OCI-LY3 (cell line): ENCODE measurements around the gene KMT2E.

ENCODE experiments used
- H2AFZ ChIP-seq: fragments of 200-600, 300-600 bp; shearing (Covaris generic); 2 replicates; pipeline ENCODE4 v1.6.0; 2014; ENCODE audit warnings: antibody characterized with exemption, low read depth, low read length
- H3K27ac ChIP-seq: fragments of 200-600, 300-600 bp; sonication (generic); 2 replicates; pipeline ENCODE4 v1.5.1; 2014; ENCODE audit warnings: mild to moderate bottlenecking, low read length, moderate library complexity, mixed read lengths
- H3K27me3 ChIP-seq: fragments of 200-600, 300-600 bp; sonication (generic); 2 replicates; pipeline ENCODE4 v1.6.1; 2014; ENCODE audit warnings: low read depth, low read length, mixed read lengths
- H3K36me3 ChIP-seq: fragments of 200-600, 300-600 bp; sonication (generic); replicated peaks from 2 replicates; pipeline ENCODE3; 2014; ENCODE audit warnings: low read depth, low read length, mixed read lengths
- H3K4me1 ChIP-seq: fragments of 300-600, 200-600 bp; sonication (generic); 2 replicates; pipeline ENCODE4 v1.6.1; 2014; ENCODE audit warnings: low read length, mixed read lengths
- H3K4me2 ChIP-seq: fragments of 200-600, 300-600 bp; sonication (generic); 2 replicates; pipeline ENCODE4 v1.6.1; 2014; ENCODE audit warnings: low read length, mixed read lengths
- H3K4me3 ChIP-seq: fragments of 300-600, 200-600 bp; sonication (generic); 2 replicates; pipeline ENCODE4 v1.5.1; 2014; ENCODE audit warnings: antibody characterized with exemption, mild to moderate bottlenecking, low read length, moderate library complexity
- H3K79me2 ChIP-seq: fragments of 300-600, 200-600 bp; shearing (Covaris generic); 2 replicates; pipeline ENCODE4 v1.6.1; 2014; ENCODE audit warnings: mild to moderate bottlenecking, low read length, mixed read lengths
- H3K9ac ChIP-seq: fragments of 300-600, 200-600 bp; shearing (Covaris generic); 2 replicates; pipeline ENCODE4 v1.6.0; 2014; ENCODE audit warnings: mild to moderate bottlenecking, low read length, moderate library complexity
- H3K9me3 ChIP-seq: fragments of 200-600, 300-600 bp; shearing (Covaris generic); 2 replicates; pipeline ENCODE4 v1.6.1; 2014; ENCODE audit warnings: low read length, mixed read lengths; ENCODE audit not compliant: insufficient read depth
- H4K20me1 ChIP-seq: fragments of 200-600, 300-600 bp; sonication (generic); 2 replicates; pipeline ENCODE4 v1.6.1; 2016; ENCODE audit warnings: low read length, mixed read lengths; ENCODE audit not compliant: insufficient read depth
- EZH2phosphoT487 ChIP-seq: fragments of 200-600 bp; shearing (Covaris generic); IDR thresholded peaks from 2 replicates; pipeline ENCODE4 v1.6.1; 2018; ENCODE audit warnings: antibody characterized with exemption, mixed run types, low read depth
- TF ChIP-seq, protein P1 (sequence below): fragments of 200-600, 300-600 bp; sonication (generic); IDR thresholded peaks from 2 replicates; pipeline ENCODE4 v1.5.1; 2014; ENCODE audit warnings: antibody characterized with exemption, low read length, low read depth

Gene KMT2E

DNA sequence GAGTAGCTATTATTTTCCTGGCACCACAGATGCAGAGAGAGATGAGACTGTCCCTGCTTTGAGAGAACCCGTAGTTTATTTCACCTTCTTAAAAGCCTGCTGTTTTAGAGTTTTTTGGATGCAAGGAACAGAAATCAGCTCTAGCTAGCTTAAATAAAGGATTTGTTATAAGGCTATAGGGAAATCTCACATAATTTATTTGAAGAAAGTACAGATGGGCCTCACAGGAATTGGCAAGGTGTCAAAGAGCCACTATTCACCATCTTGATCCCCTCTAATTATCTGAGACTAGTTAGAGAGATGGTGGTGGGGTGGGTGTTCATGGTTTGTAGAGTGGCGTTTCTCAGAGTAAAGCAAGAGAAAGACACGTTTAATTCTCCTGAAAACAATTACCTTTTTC is 7.3 kb downstream of the KMT2E start:
- Histone ChIP-seq H2AFZ (no peak overlapping the region), H3K27ac (peak overlapping the region; percentile 25; the same call in 1 of the 2 replicates), H3K9me3 (no peaks in the 10 kb centered on the region), H3K9ac (no peak overlapping the region), H3K4me2 (peak overlapping the region; percentile 21), H3K79me2 (peaks cover 100% of the 10 kb centered on the region), H3K36me3 (peaks cover 4% of the 10 kb centered on the region), H3K27me3 (no peaks in the 10 kb centered on the region), H4K20me1 (peaks cover 97% of the 10 kb centered on the region), H3K4me1 (peaks cover 65% of the 10 kb centered on the region), H3K4me3 (no peak overlapping the region)
- no peak for TF ChIP-seq EZH2phosphoT487

DNA sequence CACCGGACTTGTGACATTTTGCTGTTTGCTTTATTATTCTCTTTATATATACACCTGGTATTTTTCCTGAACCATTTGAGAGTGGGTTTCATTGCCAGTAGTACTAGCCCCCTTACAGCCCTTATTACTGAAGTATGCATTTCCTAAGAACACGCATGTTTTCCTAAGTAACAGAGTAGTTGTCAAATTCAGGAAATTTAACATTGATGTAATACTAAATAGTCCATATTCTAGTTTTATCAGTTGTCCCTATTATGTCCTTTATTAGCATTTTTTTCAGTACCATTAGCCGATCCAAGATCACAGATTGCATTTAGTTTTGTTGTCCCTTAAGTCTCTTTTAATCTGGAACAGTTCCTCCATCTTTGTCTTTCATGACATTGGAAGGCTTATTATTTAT is 8.0 kb downstream of the KMT2E start:
- Histone ChIP-seq H3K4me1 (peaks cover 63% of the 10 kb centered on the region), H4K20me1 (peaks cover 97% of the 10 kb centered on the region)

DNA sequence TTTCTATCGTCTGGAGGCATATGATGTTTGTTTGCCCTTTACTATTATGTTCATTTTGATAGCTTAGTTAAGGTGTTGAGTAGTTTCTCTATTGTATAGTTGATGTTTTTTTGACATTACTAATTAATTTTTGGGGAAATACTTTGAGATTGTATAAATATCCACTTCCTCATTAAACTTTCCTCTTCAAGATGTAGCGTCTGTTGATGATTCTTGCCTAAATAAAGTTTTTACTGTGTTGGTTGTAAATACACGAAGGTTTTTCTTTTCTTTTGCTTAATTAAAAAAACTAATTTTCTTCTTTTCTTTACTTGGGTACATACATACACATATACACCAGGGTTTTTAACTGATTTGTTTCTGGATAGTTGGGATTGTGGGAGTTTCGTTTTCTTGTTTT is 8.5 kb downstream of the KMT2E start:
- no peak for TF ChIP-seq EZH2phosphoT487
- TF ChIP-seq, protein P1, sequence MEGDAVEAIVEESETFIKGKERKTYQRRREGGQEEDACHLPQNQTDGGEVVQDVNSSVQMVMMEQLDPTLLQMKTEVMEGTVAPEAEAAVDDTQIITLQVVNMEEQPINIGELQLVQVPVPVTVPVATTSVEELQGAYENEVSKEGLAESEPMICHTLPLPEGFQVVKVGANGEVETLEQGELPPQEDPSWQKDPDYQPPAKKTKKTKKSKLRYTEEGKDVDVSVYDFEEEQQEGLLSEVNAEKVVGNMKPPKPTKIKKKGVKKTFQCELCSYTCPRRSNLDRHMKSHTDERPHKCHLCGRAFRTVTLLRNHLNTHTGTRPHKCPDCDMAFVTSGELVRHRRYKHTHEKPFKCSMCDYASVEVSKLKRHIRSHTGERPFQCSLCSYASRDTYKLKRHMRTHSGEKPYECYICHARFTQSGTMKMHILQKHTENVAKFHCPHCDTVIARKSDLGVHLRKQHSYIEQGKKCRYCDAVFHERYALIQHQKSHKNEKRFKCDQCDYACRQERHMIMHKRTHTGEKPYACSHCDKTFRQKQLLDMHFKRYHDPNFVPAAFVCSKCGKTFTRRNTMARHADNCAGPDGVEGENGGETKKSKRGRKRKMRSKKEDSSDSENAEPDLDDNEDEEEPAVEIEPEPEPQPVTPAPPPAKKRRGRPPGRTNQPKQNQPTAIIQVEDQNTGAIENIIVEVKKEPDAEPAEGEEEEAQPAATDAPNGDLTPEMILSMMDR: no peak
- no peak overlapping the region for H3K27ac ChIP-seq
- no peak overlapping the region for H3K9ac ChIP-seq
- no peaks in the 10 kb centered on the region for H3K9me3 ChIP-seq
- H3K4me1 ChIP-seq: peaks cover 63% of the 10 kb centered on the region
- H3K4me3 ChIP-seq: no peak overlapping the region
- peaks cover 100% of the 10 kb centered on the region for H3K79me2 ChIP-seq
- H3K27me3 ChIP-seq: no peaks in the 10 kb centered on the region
- H3K4me2 ChIP-seq: peak overlapping the region; percentile 29; the same call in 1 of the 2 replicates
- H3K36me3 ChIP-seq: peaks cover 4% of the 10 kb centered on the region
- H4K20me1 ChIP-seq: peaks cover 97% of the 10 kb centered on the region
- no peak overlapping the region for H2AFZ ChIP-seq

More for the DNA sequence above, 8.0 kb downstream of the KMT2E start:
- H3K4me2 ChIP-seq: peak overlapping the region; percentile 29; the same call in 1 of the 2 replicates
- TF ChIP-seq, protein P1: no peak
- no peak for TF ChIP-seq EZH2phosphoT487
- H2AFZ ChIP-seq: no peak overlapping the region
- H3K9me3 ChIP-seq: no peaks in the 10 kb centered on the region
- no peak overlapping the region for H3K27ac ChIP-seq
- peaks cover 4% of the 10 kb centered on the region for H3K36me3 ChIP-seq
- peaks cover 100% of the 10 kb centered on the region for H3K79me2 ChIP-seq
- no peaks in the 10 kb centered on the region for H3K27me3 ChIP-seq
- H3K4me3 ChIP-seq: no peak overlapping the region
- H3K9ac ChIP-seq: no peak overlapping the region

DNA sequence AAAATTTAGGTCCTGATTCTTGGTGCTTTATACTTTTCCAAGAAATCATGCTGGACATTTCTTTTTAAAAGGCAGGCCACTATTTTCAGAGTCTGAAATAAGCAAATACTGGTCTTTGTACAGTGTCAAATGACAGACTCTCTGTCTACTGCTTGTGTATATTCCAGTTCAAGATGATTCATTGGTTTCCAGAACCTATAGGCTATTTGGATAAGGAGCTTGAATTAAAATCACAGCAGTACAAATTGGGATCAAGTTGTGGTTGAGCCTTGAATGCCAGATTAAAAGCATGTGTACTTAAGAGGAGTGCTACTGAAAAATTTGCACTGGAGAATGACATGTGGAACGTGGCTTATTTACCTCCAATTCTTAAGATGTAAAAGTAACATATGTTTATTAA is 10.7 kb downstream of the KMT2E start:
- Histone ChIP-seq H3K4me1 (peaks cover 57% of the 10 kb centered on the region), H3K27ac (no peak overlapping the region), H3K79me2 (peaks cover 100% of the 10 kb centered on the region), H3K27me3 (no peaks in the 10 kb centered on the region), H3K4me3 (no peak overlapping the region), H4K20me1 (peaks cover 96% of the 10 kb centered on the region), H3K4me2 (no peak overlapping the region), H3K36me3 (peaks cover 4% of the 10 kb centered on the region), H3K9me3 (no peaks in the 10 kb centered on the region), H2AFZ (no peak overlapping the region), H3K9ac (no peak overlapping the region)
- TF ChIP-seq, protein P1: no peak
- TF ChIP-seq EZH2phosphoT487: no peak
